Heart left ventricle (tissue), 16 donors: ENCODE data around the gene AIP. TPM values are rescaled to one million over a fixed set of nuclear protein-coding genes. Genes with fewer than 3 reads are reported as not detected.

Source experiments
- ATAC-seq, 4 donors: fragments of 200-7000 bp; cut with Tn5 transposase; one replicate each; pipeline ENCODE4 v1.9.1; 2020 to 2022; ENCODE audit warnings: moderate library complexity in 4 of 4, mild to moderate bottlenecking in 3 of 4, moderate number of reproducible peaks in 1 of 4
- DNase-seq, 5 donors: peaks; one replicate each; pipeline ENCODE4 v3.0.0-alpha.2; 2020
- H3K27ac ChIP-seq, 12 donors: fragments of 200-600 bp; sonication (generic) in 4 of 12; one replicate each; pipeline versions ENCODE4 v1.5.0 to v1.8.0; 2016 to 2022; ENCODE audit warnings: mild to moderate bottlenecking in 2 of 12
- H3K27me3 ChIP-seq, 9 donors: fragments of 200-600 bp; sonication (generic) in 2 of 9; one replicate each; pipeline versions ENCODE4 v1.5.1 to v1.8.0; 2016 to 2022; ENCODE audit warnings: mild to moderate bottlenecking in 3 of 9
- H3K36me3 ChIP-seq, 9 donors: fragments of 200-600 bp; sonication (generic) in 2 of 9; one replicate each; pipeline versions ENCODE4 v1.5.0 to v1.8.0; 2018 to 2022; ENCODE audit warnings: mild to moderate bottlenecking in 2 of 9
- H3K4me1 ChIP-seq, 12 donors: fragments of 200-600 bp; sonication (generic) in 4 of 12; one replicate each; pipeline versions ENCODE4 v1.5.0 to v1.8.0; 2016 to 2022; ENCODE audit warnings: mild to moderate bottlenecking in 3 of 12
- H3K4me3 ChIP-seq, 12 donors: fragments of 200-600 bp; sonication (generic) in 4 of 12; one replicate each; pipeline versions ENCODE4 v1.5.0 to v1.8.0; 2017 to 2022; ENCODE audit warnings: mild to moderate bottlenecking in 9 of 12, moderate library complexity in 4 of 12
- H3K9me3 ChIP-seq, 12 donors: fragments of 200-600 bp; sonication (generic) in 4 of 12; one replicate each; pipeline versions ENCODE4 v1.5.0 to v1.8.0; 2016 to 2022; ENCODE audit warnings: mild to moderate bottlenecking in 1 of 12
- POLR2A ChIP-seq, 2 donors: fragments of 450-650 bp; IDR thresholded peaks; one replicate each; pipeline ENCODE4 v1.6.1; 2017; ENCODE audit warnings: antibody characterized with exemption in 2 of 2, mild to moderate bottlenecking in 2 of 2, moderate library complexity in 2 of 2
- WGBS, 4 donors: extraction: QIAGEN DNeasy Blood & Tissue Kit in 2 of 4; methylation state at CpG; one replicate each; pipeline versions ENCODE4 v1.1.5 to v1.1.7; 2013 to 2018; 5-methylcytosine and 5-hydroxymethylcytosine counted together
- intact Hi-C, 10 donors: fragments of 100-400 bp; cut with DNase I; formaldehyde crosslinking; loops; one replicate each; pipeline versions ENCODE4 v1.11.1 to v1.14.2; 2022
- polyA plus RNA-seq, 2 donors: library from polyadenylated mRNA; stranded (reverse); fragments of 200-250 nt; gene quantifications; one replicate each; pipeline ENCODE4 v1.2.3, GENCODE V29; 2013
- total RNA-seq, 9 donors: library from RNA; depleted of rRNA in 2 of 9; stranded (reverse); fragments of >200 nt in 2 of 9; fragmentation: NEBNext Ultra II Directional in 3 of 9; extraction: Animal tissue kit (Norgen Biotek cat#: 25700) in 3 of 9; gene quantifications; one replicate each; pipeline versions ENCODE4 v1.1.0 to v1.2.4, GENCODE V29; 2016 to 2023
- TF ChIP-seq, protein P1 (sequence below), 12 donors: fragments of 200-600 bp; sonication (generic) in 4 of 12; IDR thresholded peaks; one replicate each; pipeline versions ENCODE4 v1.5.0 to v1.8.0; 2018 to 2022; ENCODE audit warnings: antibody characterized with exemption in 12 of 12, mild to moderate bottlenecking in 5 of 12
- donor health status: ischemic (EF 13 %, LVEDD 7.1; RV severe dilation, severe dysfunction).
- donor health status: healthy with polysubstance abuse.
- donor health status: DM: no; HTN: yes; CAD: no.
- donor health status: DM: no; HTN: no; CAD: no.
- donor health status: ischemic (EF 25% LVEDD 6.9; RV normal size, moderate dysfunction).
- donor health status: ischemic (EF 25% LVEDD 5.7; RV mildly dilated, moderate dysfunction).
- donor health status: healthy.
- donor health status: DM: yes; HTN: yes; CAD: no.
- donor health status: ischemic (EF 35%, LVEDD 5.7; RV mildly dilated, moderate dysfunction).
- donor health status: nonischemic (EF 11% LVEDD 7.7; RV severe dilation, severe dysfunction).
- donor health status: DM: yes; HTN: yes; CAD: no.
- donor health status: PGD.
- donor health status: ischemic (EF 29% LVEDD 5.4; RV normal size, mild dysfunction).
- donor health status: nonischemic (EF 23%, LVEDD 6.1; RV moderate dilation, normal function).

AIP gene
- total and polyA plus RNA-seq, 11 donors, result 41.7 to 96.4 (median 57.9) TPM

DNA sequence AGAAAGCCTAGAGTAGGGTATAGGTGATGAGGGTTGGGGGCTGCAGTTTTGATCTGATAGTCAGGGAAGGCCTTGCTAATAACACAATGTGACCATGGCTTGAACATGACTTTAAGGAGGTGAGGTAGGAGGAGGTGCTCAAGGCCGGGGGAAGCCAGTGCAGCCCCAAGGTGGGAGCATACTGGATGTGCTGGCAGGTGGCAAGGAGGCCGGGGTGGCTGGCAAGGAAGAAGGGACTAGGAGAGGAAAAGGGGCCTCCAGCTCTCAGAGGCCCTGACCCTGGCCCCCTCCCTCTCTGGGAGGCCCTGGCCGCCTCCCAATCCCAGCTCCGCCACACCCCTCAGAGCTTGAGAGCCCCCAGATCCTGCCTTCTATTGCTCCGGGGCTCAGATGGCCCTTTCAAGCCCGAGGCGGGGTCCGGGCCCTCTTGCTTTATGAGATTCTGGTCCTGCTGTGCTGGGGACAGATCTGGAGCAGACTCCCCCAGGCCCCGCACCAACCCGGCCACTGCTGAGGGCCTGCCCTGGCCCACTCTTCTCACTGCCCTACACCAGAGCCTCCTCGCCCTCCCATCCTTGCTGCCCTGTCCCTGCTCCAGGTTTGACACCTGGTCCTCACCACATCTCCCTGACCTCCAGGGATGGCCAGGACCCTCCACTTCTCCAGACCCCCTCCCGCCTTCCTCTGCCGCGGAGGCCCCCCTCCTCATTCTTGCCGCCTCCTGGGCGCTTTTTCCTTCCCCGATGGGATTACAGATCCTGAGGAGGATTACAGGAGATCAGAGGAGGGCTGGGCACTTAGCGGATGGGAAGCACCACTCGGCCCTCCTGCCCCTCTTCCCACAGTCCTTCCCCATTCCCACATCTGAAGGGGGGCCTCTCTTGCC is 20.5 kb downstream of the AIP start:
- peaks cover 0 to 47% (median 19%) of the 10 kb centered on the region in 9 donors for H3K36me3 ChIP-seq
- TF ChIP-seq, protein P1, sequence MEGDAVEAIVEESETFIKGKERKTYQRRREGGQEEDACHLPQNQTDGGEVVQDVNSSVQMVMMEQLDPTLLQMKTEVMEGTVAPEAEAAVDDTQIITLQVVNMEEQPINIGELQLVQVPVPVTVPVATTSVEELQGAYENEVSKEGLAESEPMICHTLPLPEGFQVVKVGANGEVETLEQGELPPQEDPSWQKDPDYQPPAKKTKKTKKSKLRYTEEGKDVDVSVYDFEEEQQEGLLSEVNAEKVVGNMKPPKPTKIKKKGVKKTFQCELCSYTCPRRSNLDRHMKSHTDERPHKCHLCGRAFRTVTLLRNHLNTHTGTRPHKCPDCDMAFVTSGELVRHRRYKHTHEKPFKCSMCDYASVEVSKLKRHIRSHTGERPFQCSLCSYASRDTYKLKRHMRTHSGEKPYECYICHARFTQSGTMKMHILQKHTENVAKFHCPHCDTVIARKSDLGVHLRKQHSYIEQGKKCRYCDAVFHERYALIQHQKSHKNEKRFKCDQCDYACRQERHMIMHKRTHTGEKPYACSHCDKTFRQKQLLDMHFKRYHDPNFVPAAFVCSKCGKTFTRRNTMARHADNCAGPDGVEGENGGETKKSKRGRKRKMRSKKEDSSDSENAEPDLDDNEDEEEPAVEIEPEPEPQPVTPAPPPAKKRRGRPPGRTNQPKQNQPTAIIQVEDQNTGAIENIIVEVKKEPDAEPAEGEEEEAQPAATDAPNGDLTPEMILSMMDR (IDR thresholded peaks at IDR 0.05), result no peak
- TF ChIP-seq POLR2A (IDR thresholded peaks at IDR 0.05), result no peak
- no peak for ATAC-seq
- peaks cover 10 to 52% (median 33%) of the 10 kb centered on the region in 12 donors for H3K4me1 ChIP-seq
- intact Hi-C loops, result loop anchor here in 2 of 10 donors (2.0 to 5.0 kb wide), 4 partner anchors 21 to 151 kb away; partner anchors contain the start of genes AIP (in 1 of the 2), POLD4 (in 1 of the 2) and TMEM134 (in 1 of the 2)
- H3K27ac ChIP-seq, result peak overlapping the region in 4 of 12 donors; percentile 33 to 99 (median 98)
- H3K27me3 ChIP-seq, result no peaks in the 10 kb centered on the region
- peak overlapping the region in 11 of 12 donors; percentile 53 to 89 (median 76) for H3K4me3 ChIP-seq
- H3K9me3 ChIP-seq, result no peaks in the 10 kb centered on the region
- peak in 1 of 5 donors; percentile 28 for DNase-seq
- 84 to 87% (median 85%) methylated on average over 19 of the region's 19 CpGs for WGBS, 4 donors

DNA sequence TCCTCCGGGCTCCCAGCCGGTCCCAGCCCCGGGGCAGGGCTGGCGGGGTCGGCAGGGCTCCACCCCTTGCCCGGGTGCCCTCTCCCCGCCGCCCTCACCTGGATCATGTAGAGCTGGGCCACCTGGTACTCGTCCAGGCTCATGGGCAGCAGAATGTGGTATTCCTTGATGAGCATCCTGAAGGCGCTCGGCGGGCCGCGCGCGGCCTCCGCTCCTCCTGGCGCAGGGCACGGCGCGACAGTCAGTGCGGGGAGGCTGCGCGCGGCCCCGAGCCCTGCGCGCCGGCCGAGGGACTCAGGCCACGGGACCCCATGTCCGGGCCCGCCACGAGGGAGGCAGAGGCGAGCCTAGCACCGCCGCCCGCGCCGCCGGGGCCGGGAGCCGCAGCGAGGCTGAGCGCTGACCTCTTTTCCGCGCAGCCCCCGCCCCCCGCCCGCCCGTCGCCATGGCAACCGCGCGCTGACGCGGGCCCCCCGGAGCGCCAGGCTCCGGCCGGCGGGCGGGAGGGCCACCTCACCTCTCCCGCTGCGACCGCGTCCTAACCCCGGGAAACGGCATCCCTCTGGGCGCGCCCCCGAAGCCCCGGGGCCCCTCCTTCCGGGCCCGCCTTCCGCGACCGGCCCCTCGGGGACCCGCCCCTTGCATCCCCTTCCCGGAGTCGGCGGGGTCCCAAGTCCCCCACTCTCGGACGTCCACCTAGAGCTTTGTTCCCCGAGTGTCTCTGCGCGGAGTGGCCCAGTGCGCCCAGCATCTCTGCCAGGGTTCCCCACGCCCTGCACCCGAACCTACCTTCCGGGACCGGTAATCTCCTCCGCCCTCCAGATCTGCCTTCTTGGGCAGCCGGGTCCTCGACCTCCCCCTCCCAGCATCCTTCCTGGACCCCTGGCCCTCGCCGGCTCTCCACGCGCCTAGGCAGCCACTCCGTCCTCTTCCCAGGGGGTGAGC is 21.5 kb downstream of the AIP start:
- no peaks in the 10 kb centered on the region for H3K9me3 ChIP-seq
- peak in 3 of 5 donors; percentile 41 to 68 (median 54) for DNase-seq
- peak overlapping the region in 11 of 12 donors; percentile 95 to 100 (median 99) for H3K27ac ChIP-seq
- peak overlapping the region; percentile 53 to 89 (median 78) for H3K4me3 ChIP-seq
- intact Hi-C loops, result loop anchor here in 2 of 10 donors (2.0 to 5.0 kb wide), 4 partner anchors 21 to 151 kb away; partner anchors contain the start of genes AIP (in 1 of the 2), POLD4 (in 1 of the 2) and TMEM134 (in 1 of the 2)
- 3 to 6% (median 5%) methylated on average over 37 to 101 of the region's 101 CpGs for WGBS, 4 donors
- peaks cover 0 to 38% (median 19%) of the 10 kb centered on the region in 9 donors for H3K36me3 ChIP-seq
- H3K27me3 ChIP-seq, result no peaks in the 10 kb centered on the region
- peaks cover 10 to 56% (median 37%) of the 10 kb centered on the region in 12 donors for H3K4me1 ChIP-seq
- TF ChIP-seq, protein P1 (IDR thresholded peaks at IDR 0.05), result no peak
- TF ChIP-seq POLR2A (IDR thresholded peaks at IDR 0.05), result no peak
- no peak for ATAC-seq

DNA sequence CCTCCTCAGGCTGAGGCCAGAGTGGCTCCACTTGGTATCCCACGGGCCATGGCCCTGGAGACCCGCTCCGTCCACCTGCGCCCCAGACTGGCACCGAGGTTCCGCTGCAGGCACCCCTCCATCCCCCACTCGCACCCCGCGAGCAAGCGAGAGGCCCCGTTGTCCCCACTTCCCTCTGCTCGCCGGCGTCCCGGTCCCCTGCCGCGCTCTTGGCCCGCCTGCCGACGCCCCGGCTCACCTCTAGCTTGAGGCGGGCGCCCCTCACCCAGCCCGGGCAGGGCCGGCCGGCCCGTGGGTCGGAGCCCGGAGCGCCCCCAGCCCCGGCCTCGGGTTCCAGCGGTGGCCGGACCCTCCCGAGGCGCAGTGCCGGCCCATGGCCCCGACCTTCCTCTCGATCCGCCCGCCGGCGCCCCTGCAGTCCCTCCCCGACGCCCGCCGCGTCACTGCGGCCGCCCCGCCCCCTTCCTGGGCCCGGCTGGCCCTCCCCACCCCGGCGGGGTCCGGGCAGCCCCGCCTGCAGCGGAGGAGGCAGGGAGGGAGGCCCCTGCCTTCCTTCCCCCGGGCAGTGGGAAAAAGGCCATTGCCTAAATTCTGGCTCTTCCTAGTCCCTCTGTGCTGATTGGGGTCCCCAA is 22.2 kb downstream of the AIP start, which contains the start of gene PITPNM1:
TSS of gene PITPNM1 (minus strand) at position 414 of the 632 bp plus-strand sequence. CDS start 1,183 bp downstream, outside the sequence.
- TF ChIP-seq, protein P1 (IDR thresholded peaks at IDR 0.05), result no peak
- peak in 1 of 2 donors; percentile 81 for TF ChIP-seq POLR2A (IDR thresholded peaks at IDR 0.05)
- Histone ChIP-seq H3K27me3 (no peaks in the 10 kb centered on the region), H3K4me1 (peaks cover 10 to 56% (median 37%) of the 10 kb centered on the region in 12 donors), H3K36me3 (peaks cover 0 to 34% (median 18%) of the 10 kb centered on the region in 9 donors), H3K4me3 (peak within 1 kb of the TSS; percentile 53 to 89 (median 78)), H3K27ac (peak within 1 kb of the TSS; percentile 75 to 100 (median 98)), H3K9me3 (no peaks in the 10 kb centered on the region)
- intact Hi-C loops, result loop anchor here in 9 of 10 donors (1.0 to 5.0 kb wide), 13 partner anchors 22 to 152 kb away; partner anchors contain the start of genes RAD9A (in 3 of the 9), TMEM134 (in 3 of the 9), RPS6KB2 (in 2 of the 9) and AIP (in 1 of the 9)
- peak; percentile 15 to 62 (median 52) for ATAC-seq
- 0 to 1% (median 1%) methylated on average over 22 to 58 of the region's 58 CpGs for WGBS, 4 donors
- DNase-seq, result peak; percentile 87 to 94 (median 88)
